Measurements from ENCODE around the gene SLC23A2.
A peak's percentile ranks its signal among the peaks of the same experiment; 100 is the strongest.

SLC23A2 gene

DNA sequence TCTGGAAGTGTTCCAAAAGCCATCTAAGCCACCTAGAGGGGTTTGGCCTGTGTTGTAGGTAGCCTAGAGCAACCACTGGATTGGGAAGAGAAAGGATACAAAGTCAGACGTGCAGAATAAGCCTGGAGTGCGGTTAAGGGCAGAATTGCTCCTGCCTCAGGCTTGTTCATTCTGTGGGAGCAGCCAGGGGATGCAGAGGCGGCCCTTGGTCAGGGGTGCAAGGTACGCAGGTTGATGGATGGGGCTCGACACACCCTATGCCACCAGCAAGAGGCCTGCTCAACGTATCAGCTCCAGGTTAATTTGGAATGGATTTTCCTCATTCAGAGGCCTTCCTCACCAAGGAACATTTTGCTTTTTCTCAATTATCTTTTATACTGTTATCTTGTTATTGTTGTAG is 129.8 kb downstream of the SLC23A2 start:
- H2BK15ac ChIP-seq (ENCODE audit: low read length): no peak overlapping the region
- peaks cover 8 to 39% of the 10 kb centered on the region in 2 donors for H3K36me3 ChIP-seq (replicated peaks in 1 of 2; ENCODE audit: control insufficient read depth in 2 of 2, insufficient read depth in 2 of 2, low read length in 2 of 2)
- no peak overlapping the region for H2BK5ac ChIP-seq (ENCODE audit: low read length)
- H3K27me3 ChIP-seq (ENCODE audit: control insufficient read depth in 3 of 3, insufficient read depth in 3 of 3, low read depth in 1 of 3, low read length in 3 of 3): peaks cover 0 to 3% (median 0%) of the 10 kb centered on the region in 3 experiments
- H3K4me2 ChIP-seq (ENCODE audit: insufficient read depth, low read length, poor library complexity, severe bottlenecking): no peak overlapping the region
- H4K8ac ChIP-seq (ENCODE audit: low read depth, low read length): no peak overlapping the region
- WGBS, 2 donors (ENCODE audit: extremely low coverage in 2 of 2, insufficient read length in 2 of 2, insufficient replicate concordance in 1 of 2): no CpG with 5 or more reads among the region's 6 CpGs
- DNase-seq (ENCODE audit: low spot score): no peak
- H2BK12ac ChIP-seq (ENCODE audit: low read length): no peak overlapping the region
- H3K18ac ChIP-seq (ENCODE audit: low read length): no peak overlapping the region
- no peaks in the 10 kb centered on the region for H3K9me3 ChIP-seq (replicated peaks in 1 of 2; ENCODE audit: control insufficient read depth in 2 of 2, insufficient read depth in 1 of 2, low read depth in 1 of 2, low read length in 2 of 2)
- no peak overlapping the region for H3K4me3 ChIP-seq (ENCODE audit: low read length in 2 of 2)
- no peak overlapping the region for H2BK120ac ChIP-seq (ENCODE audit: low read depth, low read length)
- no peak overlapping the region for H2AFZ ChIP-seq (ENCODE audit: low read length)
- no peak overlapping the region for H3K14ac ChIP-seq (ENCODE audit: low read length)
- no peak overlapping the region for H3K23ac ChIP-seq (ENCODE audit: low read depth, low read length, poor library complexity)
- H3K4me1 ChIP-seq (ENCODE audit: control insufficient read depth in 2 of 2, insufficient read depth in 1 of 2, low read depth in 1 of 2, low read length in 2 of 2): peaks cover 0 to 3% of the 10 kb centered on the region in 2 donors
- no peak overlapping the region for H4K91ac ChIP-seq (ENCODE audit: low read depth, low read length, poor library complexity)
- H2AK5ac ChIP-seq (ENCODE audit: low read depth, low read length): no peak overlapping the region
- H3K79me1 ChIP-seq (ENCODE audit: low read depth, low read length): no peaks in the 10 kb centered on the region
- H3K4ac ChIP-seq (ENCODE audit: low read length): no peak overlapping the region
- H3K9ac ChIP-seq (ENCODE audit: low read depth, low read length, poor library complexity): no peak overlapping the region
- no peak overlapping the region for H3K27ac ChIP-seq (replicated peaks; ENCODE audit: low read length)

DNA sequence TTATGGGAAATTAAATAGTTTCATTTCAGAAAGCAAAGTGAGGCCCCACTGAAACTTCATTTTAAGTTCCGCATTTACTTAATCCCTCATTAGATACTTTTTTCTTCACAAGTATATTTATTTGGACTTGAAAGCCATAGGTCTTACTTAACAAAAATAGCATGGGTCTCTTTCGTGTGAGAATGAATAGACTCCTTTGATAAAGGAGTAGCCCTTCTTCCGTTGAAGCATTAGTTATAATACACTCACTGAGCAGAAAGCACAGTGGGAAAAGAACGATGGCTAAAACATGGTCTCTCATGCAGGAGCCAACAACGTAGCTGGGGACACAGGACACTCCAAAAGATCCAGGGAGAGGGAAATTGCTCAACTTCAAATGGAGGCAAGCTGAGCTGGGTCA is 130.4 kb downstream of the SLC23A2 start:
- no peak overlapping the region for H3K18ac ChIP-seq (ENCODE audit: low read length)
- H2AFZ ChIP-seq (ENCODE audit: low read length): no peak overlapping the region
- H3K14ac ChIP-seq (ENCODE audit: low read length): no peak overlapping the region
- H3K4me3 ChIP-seq (ENCODE audit: low read length in 2 of 2): no peak overlapping the region
- no peaks in the 10 kb centered on the region for H3K9me3 ChIP-seq (replicated peaks in 1 of 2; ENCODE audit: control insufficient read depth in 2 of 2, insufficient read depth in 1 of 2, low read depth in 1 of 2, low read length in 2 of 2)
- no peak overlapping the region for H3K23ac ChIP-seq (ENCODE audit: low read depth, low read length, poor library complexity)
- H3K27me3 ChIP-seq (ENCODE audit: control insufficient read depth in 3 of 3, insufficient read depth in 3 of 3, low read depth in 1 of 3, low read length in 3 of 3): peaks cover 0 to 3% (median 0%) of the 10 kb centered on the region in 3 experiments
- no peak overlapping the region for H3K4ac ChIP-seq (ENCODE audit: low read length)
- no peak overlapping the region for H2BK120ac ChIP-seq (ENCODE audit: low read depth, low read length)
- DNase-seq (ENCODE audit: low spot score): no peak
- no peak overlapping the region for H2BK12ac ChIP-seq (ENCODE audit: low read length)
- H4K91ac ChIP-seq (ENCODE audit: low read depth, low read length, poor library complexity): no peak overlapping the region
- no peak overlapping the region for H4K8ac ChIP-seq (ENCODE audit: low read depth, low read length)
- no peak overlapping the region for H3K9ac ChIP-seq (ENCODE audit: low read depth, low read length, poor library complexity)
- H2BK15ac ChIP-seq (ENCODE audit: low read length): no peak overlapping the region
- H3K4me2 ChIP-seq (ENCODE audit: insufficient read depth, low read length, poor library complexity, severe bottlenecking): no peak overlapping the region
- H3K36me3 ChIP-seq (replicated peaks in 1 of 2; ENCODE audit: control insufficient read depth in 2 of 2, insufficient read depth in 2 of 2, low read length in 2 of 2): peaks cover 8 to 42% of the 10 kb centered on the region in 2 donors
- no CpG with 5 or more reads among the region's 5 CpGs for WGBS, 2 donors (ENCODE audit: extremely low coverage in 2 of 2, insufficient read length in 2 of 2, insufficient replicate concordance in 1 of 2)
- H2BK5ac ChIP-seq (ENCODE audit: low read length): no peak overlapping the region
- no peaks in the 10 kb centered on the region for H3K79me1 ChIP-seq (ENCODE audit: low read depth, low read length)
- H3K27ac ChIP-seq (replicated peaks; ENCODE audit: low read length): no peak overlapping the region
- H2AK5ac ChIP-seq (ENCODE audit: low read depth, low read length): no peak overlapping the region
- peaks cover 0 to 3% of the 10 kb centered on the region in 2 donors for H3K4me1 ChIP-seq (ENCODE audit: control insufficient read depth in 2 of 2, insufficient read depth in 1 of 2, low read depth in 1 of 2, low read length in 2 of 2)

DNA sequence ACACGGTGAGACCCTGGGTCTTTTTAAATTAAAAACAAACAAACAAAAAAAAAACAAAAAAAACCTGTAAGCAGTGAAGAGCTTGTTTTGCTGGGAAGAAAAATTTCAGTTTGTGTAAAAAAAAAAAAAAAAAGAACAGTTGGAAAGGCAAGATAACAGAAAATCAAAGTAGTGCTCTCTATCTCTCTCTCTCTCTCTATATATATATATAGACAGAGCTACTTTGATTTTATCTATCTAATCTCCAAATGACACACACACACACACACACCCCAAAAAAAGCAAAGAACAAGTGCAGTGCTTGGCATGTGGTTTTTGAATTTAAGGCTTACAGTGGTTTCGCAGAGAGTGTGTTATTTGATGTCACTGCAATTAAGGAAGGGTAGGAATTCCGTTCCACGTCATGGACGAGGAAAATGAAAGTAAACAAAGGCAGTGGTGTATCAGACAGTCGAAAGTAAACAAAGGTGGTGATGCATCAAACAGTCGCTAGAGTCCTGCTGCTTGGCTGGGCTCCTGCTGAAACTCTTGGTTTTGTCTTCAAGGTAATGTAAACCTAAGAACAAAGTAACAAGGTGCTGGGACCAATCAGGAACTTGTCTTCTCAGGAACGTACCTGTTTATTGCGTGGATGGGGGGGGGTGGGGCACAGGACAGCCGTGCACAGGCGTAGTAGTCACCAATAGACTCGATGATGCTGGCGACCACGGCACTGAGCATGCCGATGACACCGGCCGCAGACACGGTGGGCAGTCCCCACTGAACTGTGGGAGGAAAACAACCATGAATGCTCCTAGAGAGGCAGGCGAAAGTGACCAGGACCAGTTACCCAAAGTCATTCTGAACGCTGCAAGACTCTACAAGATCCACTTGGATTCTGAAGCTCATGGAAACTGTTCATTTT is 131.8 kb downstream of the SLC23A2 start:
- no peak overlapping the region for H2AFZ ChIP-seq (ENCODE audit: low read length)
- H3K36me3 ChIP-seq (replicated peaks in 1 of 2; ENCODE audit: control insufficient read depth in 2 of 2, insufficient read depth in 2 of 2, low read length in 2 of 2): peaks cover 8 to 38% of the 10 kb centered on the region in 2 donors
- H2BK120ac ChIP-seq (ENCODE audit: low read depth, low read length): no peak overlapping the region
- no peaks in the 10 kb centered on the region for H3K9me3 ChIP-seq (replicated peaks in 1 of 2; ENCODE audit: control insufficient read depth in 2 of 2, insufficient read depth in 1 of 2, low read depth in 1 of 2, low read length in 2 of 2)
- H3K27me3 ChIP-seq (ENCODE audit: control insufficient read depth in 3 of 3, insufficient read depth in 3 of 3, low read depth in 1 of 3, low read length in 3 of 3): peaks cover 0 to 3% (median 0%) of the 10 kb centered on the region in 3 experiments
- no peak overlapping the region for H3K4me3 ChIP-seq (ENCODE audit: low read length in 2 of 2)
- H2BK5ac ChIP-seq (ENCODE audit: low read length): peak overlapping the region; percentile 60
- no peak overlapping the region for H3K27ac ChIP-seq (replicated peaks; ENCODE audit: low read length)
- H3K9ac ChIP-seq (ENCODE audit: low read depth, low read length, poor library complexity): no peak overlapping the region
- no peak overlapping the region for H2AK5ac ChIP-seq (ENCODE audit: low read depth, low read length)
- peaks cover 0 to 3% of the 10 kb centered on the region in 2 donors for H3K4me1 ChIP-seq (ENCODE audit: control insufficient read depth in 2 of 2, insufficient read depth in 1 of 2, low read depth in 1 of 2, low read length in 2 of 2)
- no peak overlapping the region for H4K91ac ChIP-seq (ENCODE audit: low read depth, low read length, poor library complexity)
- H4K8ac ChIP-seq (ENCODE audit: low read depth, low read length): no peak overlapping the region
- H3K23ac ChIP-seq (ENCODE audit: low read depth, low read length, poor library complexity): no peak overlapping the region
- H2BK15ac ChIP-seq (ENCODE audit: low read length): no peak overlapping the region
- no peak overlapping the region for H3K18ac ChIP-seq (ENCODE audit: low read length)
- H2BK12ac ChIP-seq (ENCODE audit: low read length): no peak overlapping the region
- no peak overlapping the region for H3K4ac ChIP-seq (ENCODE audit: low read length)
- H3K79me1 ChIP-seq (ENCODE audit: low read depth, low read length): no peaks in the 10 kb centered on the region
- no CpG with 5 or more reads among the region's 20 CpGs for WGBS, 2 donors (ENCODE audit: extremely low coverage in 2 of 2, insufficient read length in 2 of 2, insufficient replicate concordance in 1 of 2)
- no peak for DNase-seq (ENCODE audit: low spot score)
- H3K14ac ChIP-seq (ENCODE audit: low read length): no peak overlapping the region
- H3K4me2 ChIP-seq (ENCODE audit: insufficient read depth, low read length, poor library complexity, severe bottlenecking): no peak overlapping the region

DNA sequence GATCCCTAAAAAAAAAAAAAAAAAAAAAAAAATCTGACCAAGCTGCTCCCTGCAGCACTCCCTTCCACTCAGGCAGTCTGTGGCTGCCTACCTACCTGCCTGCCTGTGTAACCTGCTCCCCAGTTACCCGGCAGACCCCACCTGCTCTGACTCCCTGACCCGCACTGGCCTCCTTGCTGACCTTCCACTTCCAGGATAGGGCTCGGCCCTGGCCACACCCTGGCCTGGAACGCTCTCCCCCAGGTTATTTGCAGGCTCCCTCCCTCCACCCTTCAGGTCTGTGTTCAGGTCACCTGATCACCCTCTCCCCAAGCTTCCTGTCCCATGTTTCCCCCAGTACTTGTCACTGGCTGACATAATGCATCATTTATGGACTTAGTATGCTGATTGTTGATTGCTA is 134.3 kb downstream of the SLC23A2 start:
- H3K9ac ChIP-seq (ENCODE audit: low read depth, low read length, poor library complexity): no peak overlapping the region

More for the DNA sequence above, 134.3 kb downstream of the SLC23A2 start:
- Histone ChIP-seq H2BK120ac (ENCODE audit: low read depth, low read length) (peak overlapping the region; percentile 56), H2AK5ac (ENCODE audit: low read depth, low read length) (no peak overlapping the region), H3K27me3 (ENCODE audit: control insufficient read depth in 3 of 3, insufficient read depth in 3 of 3, low read depth in 1 of 3, low read length in 3 of 3) (peaks cover 0 to 3% (median 0%) of the 10 kb centered on the region in 3 experiments), H2AFZ (ENCODE audit: low read length) (no peak overlapping the region), H4K8ac (ENCODE audit: low read depth, low read length) (no peak overlapping the region), H2BK15ac (ENCODE audit: low read length) (no peak overlapping the region), H3K9me3 (replicated peaks in 1 of 2; ENCODE audit: control insufficient read depth in 2 of 2, insufficient read depth in 1 of 2, low read depth in 1 of 2, low read length in 2 of 2) (no peaks in the 10 kb centered on the region), H3K18ac (ENCODE audit: low read length) (peak overlapping the region; percentile 3), H3K27ac (replicated peaks; ENCODE audit: low read length) (no peak overlapping the region), H3K4me1 (ENCODE audit: control insufficient read depth in 2 of 2, insufficient read depth in 1 of 2, low read depth in 1 of 2, low read length in 2 of 2) (no peaks in the 10 kb centered on the region), H3K4me2 (ENCODE audit: insufficient read depth, low read length, poor library complexity, severe bottlenecking) (no peak overlapping the region), H3K79me1 (ENCODE audit: low read depth, low read length) (no peaks in the 10 kb centered on the region), H3K4me3 (ENCODE audit: low read length in 2 of 2) (no peak overlapping the region), H4K91ac (ENCODE audit: low read depth, low read length, poor library complexity) (no peak overlapping the region), H2BK5ac (ENCODE audit: low read length) (no peak overlapping the region), H2BK12ac (ENCODE audit: low read length) (no peak overlapping the region), H3K4ac (ENCODE audit: low read length) (no peak overlapping the region), H3K36me3 (replicated peaks in 1 of 2; ENCODE audit: control insufficient read depth in 2 of 2, insufficient read depth in 2 of 2, low read length in 2 of 2) (peaks cover 5 to 30% of the 10 kb centered on the region in 2 donors), H3K14ac (ENCODE audit: low read length) (peak overlapping the region; percentile 90), H3K23ac (ENCODE audit: low read depth, low read length, poor library complexity) (no peak overlapping the region)
- WGBS, 2 donors (ENCODE audit: extremely low coverage in 2 of 2, insufficient read length in 2 of 2, insufficient replicate concordance in 1 of 2): no CpG with 5 or more reads among the region's 4 CpGs
- DNase-seq (ENCODE audit: low spot score): no peak

Measured in neuronal stem cell (in vitro differentiated cells).